Lower leg skin (tissue), 3 donors: Measurements from ENCODE around the gene TCP11.

Experiments
- POLR2A ChIP-seq, 2 donors: fragments of 450-650 bp; IDR thresholded peaks; one replicate each; pipeline ENCODE4 v1.6.1; 2016 to 2017; ENCODE audit warnings: antibody characterized with exemption in 2 of 2, mild to moderate bottlenecking in 1 of 2, moderate library complexity in 1 of 2
- TF ChIP-seq, protein P1 (sequence below), 3 donors: fragments of 450-650 bp; IDR thresholded peaks; one replicate each; pipeline ENCODE4 v1.5.1; 2016; ENCODE audit warnings: antibody characterized with exemption in 3 of 3, mild to moderate bottlenecking in 3 of 3, moderate library complexity in 2 of 3

DNA sequence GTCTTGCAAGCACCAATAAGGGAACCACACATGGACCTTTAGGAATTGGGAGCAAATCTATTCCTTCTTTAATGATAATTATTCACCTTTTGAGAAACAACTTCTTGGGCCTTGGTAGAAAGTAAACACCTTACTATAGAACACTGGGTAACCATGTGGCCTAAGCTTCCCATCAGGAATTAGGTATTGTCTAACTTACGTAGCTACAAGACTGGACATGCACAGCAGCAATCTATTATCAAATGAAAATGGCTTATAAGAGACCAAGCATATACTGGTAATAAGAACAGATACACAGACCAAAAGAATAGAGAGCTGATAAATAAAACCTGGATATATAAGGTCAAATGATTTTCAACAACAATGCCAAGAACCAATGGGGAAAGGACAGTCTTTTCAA is 16.8 kb downstream of the TCP11 start:
- TF ChIP-seq, protein P1, sequence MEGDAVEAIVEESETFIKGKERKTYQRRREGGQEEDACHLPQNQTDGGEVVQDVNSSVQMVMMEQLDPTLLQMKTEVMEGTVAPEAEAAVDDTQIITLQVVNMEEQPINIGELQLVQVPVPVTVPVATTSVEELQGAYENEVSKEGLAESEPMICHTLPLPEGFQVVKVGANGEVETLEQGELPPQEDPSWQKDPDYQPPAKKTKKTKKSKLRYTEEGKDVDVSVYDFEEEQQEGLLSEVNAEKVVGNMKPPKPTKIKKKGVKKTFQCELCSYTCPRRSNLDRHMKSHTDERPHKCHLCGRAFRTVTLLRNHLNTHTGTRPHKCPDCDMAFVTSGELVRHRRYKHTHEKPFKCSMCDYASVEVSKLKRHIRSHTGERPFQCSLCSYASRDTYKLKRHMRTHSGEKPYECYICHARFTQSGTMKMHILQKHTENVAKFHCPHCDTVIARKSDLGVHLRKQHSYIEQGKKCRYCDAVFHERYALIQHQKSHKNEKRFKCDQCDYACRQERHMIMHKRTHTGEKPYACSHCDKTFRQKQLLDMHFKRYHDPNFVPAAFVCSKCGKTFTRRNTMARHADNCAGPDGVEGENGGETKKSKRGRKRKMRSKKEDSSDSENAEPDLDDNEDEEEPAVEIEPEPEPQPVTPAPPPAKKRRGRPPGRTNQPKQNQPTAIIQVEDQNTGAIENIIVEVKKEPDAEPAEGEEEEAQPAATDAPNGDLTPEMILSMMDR (IDR thresholded peaks at IDR 0.05) = no peak
- TF ChIP-seq POLR2A (IDR thresholded peaks at IDR 0.05) = no peak
